ENCODE results near the gene SIRT3. TPM values are rescaled to one million over a fixed set of nuclear protein-coding genes. Genes with fewer than 3 reads are reported as not detected.

SIRT3 gene
- polyA plus RNA-seq, 3 donors = 4.3 to 23.7 (median 4.3) TPM

GRCh38 chr11:230431-230830 lies 5.7 kb downstream of the SIRT3 start:
- H3K27me3 ChIP-seq (ENCODE audit: control insufficient read depth in 2 of 2, insufficient read depth in 2 of 2, low read length in 2 of 2) = no peaks in the 10 kb centered on the region
- no peak overlapping the region for H2AFZ ChIP-seq (ENCODE audit: insufficient read depth, low read depth, low read length, poor library complexity, severe bottlenecking)
- intact Hi-C loops (cut with micrococcal nuclease) = no loop called here
- H3K4me3 ChIP-seq (replicated peaks in 1 of 3; ENCODE audit: low read depth in 2 of 3, low read length in 3 of 3) = no peak overlapping the region
- no peak for DNase-seq
- no peak overlapping the region for H3K4me3 Mint-ChIP-seq
- H3K9me3 Mint-ChIP-seq = no peaks in the 10 kb centered on the region
- peaks cover 4% of the 10 kb centered on the region in 2 donors for H3K4me1 ChIP-seq (ENCODE audit: control insufficient read depth in 1 of 2, insufficient read depth in 2 of 2, low read length in 2 of 2)
- 97% methylated on average over 10 of the region's 10 CpGs for WGBS (ENCODE audit: insufficient coverage)
- no peak overlapping the region for H3K27ac ChIP-seq (ENCODE audit: low read depth in 1 of 2, low read length in 2 of 2)
- H3K4me1 Mint-ChIP-seq = peaks cover 5% of the 10 kb centered on the region
- H3K4me2 ChIP-seq (replicated peaks; ENCODE audit: extremely low read depth, low read length, poor library complexity, severe bottlenecking) = no peak overlapping the region
- H3K27ac Mint-ChIP-seq = no peak overlapping the region
- no peak overlapping the region for H3K9ac ChIP-seq (ENCODE audit: insufficient read depth, low read length, poor library complexity, severe bottlenecking)
- peaks cover 17 to 18% of the 10 kb centered on the region in 2 donors for H3K36me3 Mint-ChIP-seq
- H3K27me3 Mint-ChIP-seq (ENCODE audit: low read depth in 3 of 3) = peaks cover 1 to 6% (median 2%) of the 10 kb centered on the region in 3 donors
- no peaks in the 10 kb centered on the region for H4K20me1 ChIP-seq (ENCODE audit: insufficient read depth, low read length)
- TF ChIP-seq CTCF (IDR thresholded peaks at IDR 0.05) = no peak
- H3K79me2 ChIP-seq (ENCODE audit: insufficient read depth, low read length) = no peaks in the 10 kb centered on the region
- no peaks in the 10 kb centered on the region for H3K9me3 ChIP-seq (replicated peaks in 1 of 2; ENCODE audit: control insufficient read depth in 1 of 2, insufficient read depth in 1 of 2, low read length in 2 of 2)
- no peaks in the 10 kb centered on the region for H3K36me3 ChIP-seq (replicated peaks in 1 of 2; ENCODE audit: control insufficient read depth in 1 of 2, insufficient read depth in 2 of 2, low read length in 2 of 2)

- Mint-ChIP-seq H3K9me3 (no peaks in the 10 kb centered on the region), H3K27me3 (ENCODE audit: low read depth in 3 of 3) (peaks cover 0 to 2% (median 1%) of the 10 kb centered on the region in 3 donors), H3K4me3 (no peak overlapping the region), H3K36me3 (peaks cover 24% of the 10 kb centered on the region in 2 donors), H3K27ac (no peak overlapping the region), H3K4me1 (no peaks in the 10 kb centered on the region)
- Histone ChIP-seq H3K27me3 (ENCODE audit: control insufficient read depth in 2 of 2, insufficient read depth in 2 of 2, low read length in 2 of 2) (no peaks in the 10 kb centered on the region), H3K27ac (ENCODE audit: low read depth in 1 of 2, low read length in 2 of 2) (no peak overlapping the region), H3K4me2 (replicated peaks; ENCODE audit: extremely low read depth, low read length, poor library complexity, severe bottlenecking) (no peak overlapping the region), H3K4me3 (replicated peaks in 1 of 3; ENCODE audit: low read depth in 2 of 3, low read length in 3 of 3) (no peak overlapping the region), H3K36me3 (replicated peaks in 1 of 2; ENCODE audit: control insufficient read depth in 1 of 2, insufficient read depth in 2 of 2, low read length in 2 of 2) (peaks cover 0 to 7% of the 10 kb centered on the region in 2 donors), H3K9ac (ENCODE audit: insufficient read depth, low read length, poor library complexity, severe bottlenecking) (no peak overlapping the region), H4K20me1 (ENCODE audit: insufficient read depth, low read length) (no peaks in the 10 kb centered on the region), H2AFZ (ENCODE audit: insufficient read depth, low read depth, low read length, poor library complexity, severe bottlenecking) (no peak overlapping the region), H3K9me3 (replicated peaks in 1 of 2; ENCODE audit: control insufficient read depth in 1 of 2, insufficient read depth in 1 of 2, low read length in 2 of 2) (no peaks in the 10 kb centered on the region), H3K4me1 (ENCODE audit: control insufficient read depth in 1 of 2, insufficient read depth in 2 of 2, low read length in 2 of 2) (no peaks in the 10 kb centered on the region), H3K79me2 (ENCODE audit: insufficient read depth, low read length) (no peaks in the 10 kb centered on the region)
- 94% methylated on average over 3 of the region's 6 CpGs for WGBS (ENCODE audit: insufficient coverage)
- intact Hi-C loops (cut with micrococcal nuclease) = no loop called here
- no peak for DNase-seq
- no peak for TF ChIP-seq CTCF (IDR thresholded peaks at IDR 0.05)
Observed at GRCh38 chr11:227824-228379, 8.2 kb downstream of the SIRT3 start.
